IPS DF 4.7 (cell line): ENCODE measurements around the gene WNT4.

Experiments
- DNase-seq: peaks from one replicate; pipeline ENCODE4 v3.0.0-alpha.2; 2013; ENCODE audit warnings: low spot score; ENCODE audit errors: extremely low read depth

WNT4 gene

GRCh38 chr1:22077728-22078127, 65.2 kb downstream of the WNT4 start:
- no peak for DNase-seq

- DNase-seq: no peak
These were observed 66.6 kb downstream of the WNT4 start for GRCh38 chr1:22076346-22076745.

GRCh38 chr1:22075718-22076117, 67.2 kb downstream of the WNT4 start:
- no peak for DNase-seq

GRCh38 chr1:22074803-22075202, 68.1 kb downstream of the WNT4 start:
- DNase-seq: no peak

- DNase-seq: no peak
These were observed 71.4 kb downstream of the WNT4 start for GRCh38 chr1:22071511-22071910.
